GM18858 (cell line): ENCODE data around the gene MYO1G.
"Not testable (repeated sequence)": the region's sequence is repeated elsewhere in the genome, so short reads cannot be mapped to it uniquely, and the experiment has no call there.

Experiments
- ATAC-seq: cut with Tn5 transposase; IDR thresholded peaks from one replicate; pipeline ENCODE4 v1.9.1; 2021; ENCODE audit not compliant: unreplicated experiment

Gene MYO1G

DNA sequence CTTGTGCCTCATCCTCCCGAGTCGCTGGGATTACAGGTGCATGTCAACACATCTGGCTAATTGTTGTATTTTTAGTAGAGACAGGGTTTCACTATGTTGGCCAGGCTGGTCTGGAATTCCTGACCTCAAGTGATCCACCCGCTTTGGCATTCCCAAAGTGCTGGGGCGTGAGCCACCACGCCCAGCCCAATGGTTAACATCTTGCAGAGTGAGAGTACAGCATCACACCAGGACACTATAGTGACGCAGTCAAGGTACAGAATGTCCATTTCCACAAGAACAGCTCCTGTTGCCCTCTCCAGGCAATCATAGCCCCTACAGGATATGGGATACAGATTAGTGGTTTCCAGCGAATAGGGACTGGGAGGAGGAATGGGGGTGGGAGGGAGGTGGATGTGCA, 34.0 kb downstream of the MYO1G start:
- no peak for ATAC-seq

DNA sequence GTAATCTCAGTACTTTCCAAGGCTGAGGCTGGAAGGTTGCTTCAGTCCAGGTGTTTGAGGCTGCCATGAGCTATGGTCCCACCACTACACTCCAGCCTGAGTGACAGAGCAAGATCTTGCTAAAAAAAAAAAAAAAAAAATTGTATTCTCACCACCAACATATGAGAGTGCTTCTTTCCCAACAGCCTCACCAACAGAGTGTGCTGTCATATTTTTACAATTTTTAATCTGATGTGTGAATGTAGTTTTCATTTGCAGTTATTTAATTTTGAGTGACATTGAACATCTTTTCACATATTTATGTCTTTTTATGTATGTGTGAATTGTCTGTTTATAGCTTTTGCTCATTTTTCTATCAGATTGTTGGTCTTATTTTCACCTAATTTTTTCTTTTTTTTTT, 35.2 kb downstream of the MYO1G start:
- ATAC-seq: no peak

GRCh38 chr7:44937426-44937825, 41.4 kb downstream of the MYO1G start:
- no peak for ATAC-seq

- no peak for ATAC-seq
Measured at GRCh38 chr7:44936322-44936721, 42.5 kb downstream of the MYO1G start.

DNA sequence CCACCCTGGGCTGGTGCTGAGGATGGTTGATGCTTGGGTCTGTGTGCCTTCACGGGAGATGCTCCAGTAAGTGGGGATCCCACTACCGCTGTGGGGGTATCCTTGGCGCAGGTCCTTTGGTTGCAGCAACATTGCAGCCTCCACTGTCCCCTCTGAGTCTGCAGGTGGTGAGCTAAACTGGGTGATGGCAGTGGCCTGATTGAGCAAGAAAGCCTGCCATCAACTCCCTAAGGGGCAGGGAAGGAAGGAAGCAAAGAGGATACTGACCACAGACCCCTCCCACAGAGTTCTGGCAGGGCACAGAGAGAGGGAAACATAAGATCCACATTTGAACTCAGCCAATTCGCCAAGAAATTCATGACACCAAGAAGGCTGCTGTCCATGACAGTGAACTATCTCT, 43.2 kb downstream of the MYO1G start:
- ATAC-seq: no peak

DNA sequence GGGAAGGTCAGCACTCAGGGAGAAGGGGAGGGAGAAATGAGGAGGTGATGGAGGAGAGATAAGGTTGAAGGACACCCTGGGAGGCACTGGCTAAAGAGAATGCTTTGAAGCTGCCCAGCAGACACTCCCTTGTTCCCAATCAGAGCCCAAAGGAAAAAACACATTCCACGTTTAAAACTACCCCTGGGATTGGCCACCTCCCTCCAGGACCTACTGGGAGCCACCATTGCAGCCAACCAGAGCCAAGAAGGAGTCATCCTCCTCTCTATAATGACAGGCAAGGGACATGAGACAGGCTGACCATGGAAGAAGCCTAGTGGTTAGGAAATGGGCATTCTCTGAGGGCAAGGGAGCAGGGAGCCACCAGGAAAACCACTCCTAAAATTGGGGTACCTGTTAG, 43.8 kb downstream of the MYO1G start:
- ATAC-seq: no peak

DNA sequence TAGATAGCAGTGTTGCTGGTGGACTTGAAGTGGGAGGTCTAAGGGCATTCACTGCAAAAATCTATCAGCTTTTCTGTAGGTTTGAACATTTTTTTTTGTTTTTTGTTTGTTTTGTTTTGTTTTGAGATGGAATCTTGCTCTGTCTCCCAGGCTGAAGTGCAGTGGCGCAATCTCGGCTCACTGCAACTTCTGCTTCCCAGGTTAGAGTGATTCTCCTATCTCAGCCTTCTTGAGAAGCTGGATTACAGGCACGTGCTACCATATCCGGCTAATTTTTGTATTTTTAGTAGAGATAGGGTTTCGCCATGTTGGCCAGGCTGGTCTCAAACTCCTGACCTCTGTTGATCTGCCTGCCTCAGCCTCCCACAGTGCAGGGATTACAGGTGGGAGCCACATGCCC, 44.3 kb downstream of the MYO1G start:
- ATAC-seq: not testable (repeated sequence)

DNA sequence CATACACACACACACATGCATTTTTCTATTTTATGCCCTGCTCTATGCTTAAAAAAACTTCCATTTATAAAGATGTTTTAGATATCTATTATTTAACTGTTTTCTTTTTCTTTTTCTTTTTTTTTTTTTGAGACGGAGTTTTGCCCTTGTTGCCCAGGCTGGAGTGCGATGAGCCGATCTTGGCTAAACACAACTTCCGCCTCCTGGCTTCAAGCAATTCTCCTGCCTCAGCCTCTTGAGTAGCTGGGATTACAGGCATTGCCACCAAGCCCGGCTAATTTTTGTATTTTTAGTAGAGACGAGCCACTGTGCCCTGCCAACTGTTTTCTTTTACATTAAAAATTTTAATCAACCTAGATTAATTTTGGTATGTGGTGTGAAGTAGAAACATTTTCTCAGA, 47.9 kb downstream of the MYO1G start:
- ATAC-seq: no peak

DNA sequence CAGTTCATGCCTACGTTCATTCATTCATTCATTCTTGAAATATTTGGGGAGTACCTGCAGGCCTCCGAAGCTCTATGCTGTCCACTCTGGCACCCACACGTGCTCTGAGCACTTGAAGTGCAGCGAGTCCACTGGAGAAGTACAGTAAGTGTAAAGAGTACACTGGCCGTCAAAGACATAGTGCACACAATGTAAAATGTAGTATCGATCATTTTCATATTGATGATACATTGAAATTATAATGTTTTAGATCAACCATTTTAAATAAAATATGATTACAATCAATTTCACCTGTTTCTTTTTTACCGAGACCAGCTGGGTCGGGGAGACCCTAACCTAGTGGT, 56.5 kb downstream of the MYO1G start:
- no peak for ATAC-seq

- ATAC-seq: peak; percentile 51
Measured at GRCh38 chr7:44921607-44922350, 57.0 kb downstream of the MYO1G start.

- no peak for ATAC-seq
Measured at GRCh38 chr7:44920119-44920518, 58.7 kb downstream of the MYO1G start.

GRCh38 chr7:44918029-44918428, 60.8 kb downstream of the MYO1G start:
- ATAC-seq: no peak

GRCh38 chr7:44917465-44917864, 61.4 kb downstream of the MYO1G start:
- no peak for ATAC-seq

GRCh38 chr7:44914992-44915607, 63.7 kb downstream of the MYO1G start:
- ATAC-seq: no peak

DNA sequence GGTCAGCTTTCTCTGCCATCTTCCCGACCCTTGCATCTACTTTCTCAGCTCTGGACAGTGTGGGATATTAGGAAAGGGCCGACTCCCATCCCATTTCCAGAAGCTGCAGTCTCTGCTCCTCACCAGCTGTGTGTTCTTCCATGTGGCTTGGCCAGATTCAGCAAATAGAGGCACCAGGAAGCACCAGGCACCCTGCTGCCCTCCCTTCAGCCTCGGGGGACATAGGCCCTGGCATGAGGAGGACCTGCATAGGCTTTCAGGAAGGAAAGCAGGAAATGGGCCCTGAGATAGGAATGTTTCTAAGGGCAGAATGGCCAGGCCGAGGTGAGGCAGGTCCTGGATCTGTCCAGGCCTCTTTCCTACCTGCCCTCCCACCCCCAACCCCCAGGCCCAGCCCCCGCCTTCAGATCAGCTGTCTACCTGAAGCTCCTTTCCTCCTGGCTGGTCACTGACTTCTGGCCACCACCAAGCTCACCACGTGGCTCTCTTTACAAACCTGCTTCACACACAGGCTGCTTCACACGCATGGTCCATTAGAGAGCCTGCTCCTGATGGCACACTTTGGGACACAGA, 66.0 kb downstream of the MYO1G start:
- no peak for ATAC-seq
